WTC11 (cell line): Measurements from ENCODE around the gene THEM5. TPM values are rescaled to one million over a fixed set of nuclear protein-coding genes. Genes with fewer than 3 reads are reported as not detected.

Experiments
- ATAC-seq: fragments of 200-7000 bp; cut with Tn5 transposase; 2 replicates; pipeline ENCODE4 v1.10.0; 2021; ENCODE audit warnings: mild to moderate bottlenecking, moderate library complexity
- CTCF ChIA-PET: fragments of 300-600 bp; sonication (Branson Sonifier 250); formaldehyde crosslinking; loops from one replicate; lab custom pipeline; 2021; ENCODE audit warnings: antibody characterized with exemption; lab: Charles Lee
- POLR2A ChIA-PET: fragments of 350-600 bp; sonication (Branson Sonifier 250); formaldehyde crosslinking; loops from one replicate; lab custom pipeline; 2021; ENCODE audit warnings: antibody characterized with exemption; lab: Charles Lee
- DNase-seq: peaks from one replicate; pipeline ENCODE4 v3.0.0; 2021; ENCODE audit warnings: low spot score
- H3K27ac Mint-ChIP-seq: 2 replicates; pipeline ENCODE4 v1.8.0; 2021; ENCODE audit warnings: mixed read lengths
- H3K27me3 Mint-ChIP-seq: 2 replicates; pipeline ENCODE4 v1.8.0; 2021; ENCODE audit warnings: low read depth, mild to moderate bottlenecking, moderate library complexity, mixed read lengths
- H3K36me3 Mint-ChIP-seq: 2 replicates; pipeline ENCODE4 v1.8.0; 2021; ENCODE audit warnings: mixed read lengths
- H3K4me1 Mint-ChIP-seq: 2 replicates; pipeline ENCODE4 v1.8.0; 2022; ENCODE audit warnings: mixed read lengths
- H3K4me3 Mint-ChIP-seq: 2 replicates; pipeline ENCODE4 v1.8.0; 2021; ENCODE audit warnings: mild to moderate bottlenecking, moderate library complexity, mixed read lengths
- H3K9me3 Mint-ChIP-seq: 2 replicates; pipeline ENCODE4 v1.8.0; 2021; ENCODE audit warnings: mixed read lengths
- CDX4 ChIP-seq: fragments of 250-450 bp; sonication (Bioruptor Pico); IDR thresholded peaks from 2 replicates; pipeline ENCODE4 v1.9.0; 2021; ENCODE audit warnings: moderate library complexity, mild to moderate bottlenecking, inconsistent platforms, borderline replicate concordance
- CREB1 ChIP-seq: sonication (generic); formaldehyde crosslinking; IDR thresholded peaks from 2 replicates; pipeline ENCODE4 v1.8.0; 2023; ENCODE audit warnings: mild to moderate bottlenecking, missing genetic modification reagents
- E2F1 ChIP-seq: sonication (generic); formaldehyde crosslinking; IDR thresholded peaks from 2 replicates; pipeline ENCODE4 v1.8.0; 2022; ENCODE audit warnings: mild to moderate bottlenecking, missing genetic modification reagents
- E2F4 ChIP-seq: sonication (generic); formaldehyde crosslinking; IDR thresholded peaks from 2 replicates; pipeline ENCODE4 v1.8.1; 2022; ENCODE audit warnings: low read depth, mild to moderate bottlenecking, moderate library complexity, missing genetic modification reagents, borderline replicate concordance
- EMX1 ChIP-seq: fragments of 250-450 bp; sonication (Bioruptor Pico); IDR thresholded peaks from 2 replicates; pipeline ENCODE4 v1.8.0; 2021; ENCODE audit warnings: mild to moderate bottlenecking
- FOXJ3 ChIP-seq: sonication (generic); formaldehyde crosslinking; IDR thresholded peaks from 2 replicates; pipeline ENCODE4 v1.9.0; 2021; ENCODE audit warnings: missing genetic modification reagents, mild to moderate bottlenecking, borderline replicate concordance
- GABPB1 ChIP-seq: sonication (generic); formaldehyde crosslinking; IDR thresholded peaks from 2 replicates; pipeline ENCODE4 v1.8.1; 2023; ENCODE audit warnings: mild to moderate bottlenecking, missing genetic modification reagents
- IRF2 ChIP-seq: sonication (generic); formaldehyde crosslinking; IDR thresholded peaks from 2 replicates; pipeline ENCODE4 v1.8.0; 2022; ENCODE audit warnings: low read depth, missing genetic modification reagents, borderline replicate concordance
- MLX ChIP-seq: sonication (generic); formaldehyde crosslinking; IDR thresholded peaks from 2 replicates; pipeline ENCODE4 v1.8.1; 2023; ENCODE audit warnings: mild to moderate bottlenecking, missing genetic modification reagents, moderate library complexity
- NFATC4 ChIP-seq: fragments of 250-450 bp; sonication (Bioruptor Pico); IDR thresholded peaks from 2 replicates; pipeline ENCODE4 v1.9.0; 2021; ENCODE audit warnings: mild to moderate bottlenecking
- NR3C1 ChIP-seq: sonication (generic); formaldehyde crosslinking; conservative IDR thresholded peaks from 2 replicates; pipeline ENCODE4 v1.8.1; 2023; ENCODE audit warnings: low read depth, mild to moderate bottlenecking, missing genetic modification reagents
- RORB ChIP-seq: fragments of 250-450 bp; sonication (Bioruptor Pico); IDR thresholded peaks from 2 replicates; pipeline ENCODE4 v1.9.0; 2021; ENCODE audit warnings: mild to moderate bottlenecking
- SOX15 ChIP-seq: fragments of 250-450 bp; sonication (Bioruptor Pico); IDR thresholded peaks from 2 replicates; pipeline ENCODE4 v1.9.0; 2021; ENCODE audit warnings: mild to moderate bottlenecking
- SP1 ChIP-seq: sonication (generic); formaldehyde crosslinking; conservative IDR thresholded peaks from 2 replicates; pipeline ENCODE4 v1.8.1; 2022; ENCODE audit warnings: missing genetic modification reagents
- STAT6 ChIP-seq: sonication (generic); formaldehyde crosslinking; conservative IDR thresholded peaks from 2 replicates; pipeline ENCODE4 v1.8.1; 2023; ENCODE audit warnings: mild to moderate bottlenecking, low read depth, missing genetic modification reagents, moderate library complexity
- TEAD4 ChIP-seq: sonication (generic); formaldehyde crosslinking; IDR thresholded peaks from 2 replicates; pipeline ENCODE4 v1.8.0; 2022; ENCODE audit warnings: mild to moderate bottlenecking, missing genetic modification reagents
- ZBTB21 ChIP-seq: sonication (generic); formaldehyde crosslinking; IDR thresholded peaks from 2 replicates; pipeline ENCODE4 v1.8.1; 2023; ENCODE audit warnings: mild to moderate bottlenecking, missing genetic modification reagents, borderline replicate concordance
- ZMAT4 ChIP-seq: fragments of 250-450 bp; sonication (Bioruptor Pico); IDR thresholded peaks from 2 replicates; pipeline ENCODE4 v1.9.0; 2021; ENCODE audit warnings: mild to moderate bottlenecking
- ZNF232 ChIP-seq: sonication (generic); formaldehyde crosslinking; IDR thresholded peaks from 2 replicates; pipeline ENCODE4 v1.8.0; 2022; ENCODE audit warnings: mild to moderate bottlenecking, missing genetic modification reagents
- ZNF423 ChIP-seq: fragments of 250-450 bp; sonication (Bioruptor Pico); IDR thresholded peaks from 2 replicates; pipeline ENCODE4 v2.1.2; 2022; ENCODE audit warnings: mild to moderate bottlenecking, moderate library complexity
- ZNF532 ChIP-seq: fragments of 250-450 bp; sonication (Bioruptor Pico); IDR thresholded peaks from 2 replicates; pipeline ENCODE4 v1.9.0; 2021; ENCODE audit warnings: mild to moderate bottlenecking, borderline replicate concordance
- total RNA-seq: library from RNA; stranded (reverse); gene quantifications from 3 replicates; pipeline ENCODE4 v1.2.3, GENCODE V29; 2021

The THEM5 gene
- total RNA-seq, 1 experiment from 2014 or later, result not detected

GRCh38 chr1:151801310-151801820, 52.1 kb downstream of the THEM5 start:
- CTCF ChIA-PET, result interaction anchor here (1.0 to 1.5 kb wide), 2 partner anchors 9 to 233 kb away, joined by 3 read pairs; no protein-coding TSS in a partner anchor
- H3K4me3 Mint-ChIP-seq, result no peak overlapping the region
- POLR2A ChIA-PET, result no interaction called here
- no peaks in the 10 kb centered on the region for H3K36me3 Mint-ChIP-seq
- TF ChIP-seq NFATC4, result no peak
- TF ChIP-seq NR3C1 (CRISPR knock-in tag), result no peak
- no peak for TF ChIP-seq ZBTB21 (CRISPR knock-in tag)
- TF ChIP-seq ZNF423 (CRISPR knock-in tag), result no peak
- no peak for TF ChIP-seq IRF2
- TF ChIP-seq, all 79 proteins: peak for 0
- no peak for DNase-seq
- no peak for ATAC-seq
- Mint-ChIP-seq H3K27me3 (peaks cover 6% of the 10 kb centered on the region), H3K27ac (no peak overlapping the region), H3K9me3 (no peaks in the 10 kb centered on the region), H3K4me1 (peaks cover 14% of the 10 kb centered on the region)

- Mint-ChIP-seq H3K36me3 (no peaks in the 10 kb centered on the region), H3K27me3 (peaks cover 6% of the 10 kb centered on the region), H3K4me1 (peaks cover 14% of the 10 kb centered on the region), H3K9me3 (no peaks in the 10 kb centered on the region)
- no peak for ATAC-seq
- ChIA-PET POLR2A (no interaction called here), CTCF (interaction anchor here (1.0 kb wide), 1 partner anchor 10 kb away, joined by 3 read pairs; no protein-coding TSS in a partner anchor)
- DNase-seq, result no peak
- TF ChIP-seq FOXJ3 (CRISPR knock-in tag), result no peak
- TF ChIP-seq RORB (CRISPR knock-in tag), result no peak
- TF ChIP-seq E2F1 (CRISPR knock-in tag), result no peak
- no peak for TF ChIP-seq STAT6 (CRISPR knock-in tag)
- TF ChIP-seq SOX15, result no peak
- TF ChIP-seq CREB1, result no peak
- no peak for TF ChIP-seq ZMAT4 (CRISPR knock-in tag)
- TF ChIP-seq GABPB1, result no peak
- no peak for TF ChIP-seq CDX4 (CRISPR knock-in tag)
- TF ChIP-seq MLX (CRISPR knock-in tag), result no peak
- TF ChIP-seq TEAD4 (CRISPR knock-in tag), result no peak
- TF ChIP-seq EMX1 (CRISPR knock-in tag), result no peak
- TF ChIP-seq ZNF532 (CRISPR knock-in tag), result no peak
- no peak for TF ChIP-seq SP1 (CRISPR knock-in tag)
- TF ChIP-seq ZNF232 (CRISPR knock-in tag), result no peak
- TF ChIP-seq E2F4 (CRISPR knock-in tag), result no peak
- TF ChIP-seq, all 79 proteins: peak for 0
- Mint-ChIP-seq H3K4me3 (no peak overlapping the region), H3K27ac (no peak overlapping the region)
Measured at GRCh38 chr1:151800830-151801229, 52.7 kb downstream of the THEM5 start.
